Neural progenitor cell (in vitro differentiated cells): Measurements from ENCODE around the gene SIX4.

Experiments used
- CTCF ChIP-seq: fragments of 200-600 bp; sonication (generic); IDR thresholded peaks from 2 replicates; pipeline ENCODE4 v1.5.1; 2017; ENCODE audit warnings: antibody characterized with exemption, mild to moderate bottlenecking
- EZH2 ChIP-seq: fragments of 200-600 bp; sonication (generic); IDR thresholded peaks from 2 replicates; pipeline ENCODE4 v1.6.1; 2017; ENCODE audit warnings: antibody characterized with exemption, mild to moderate bottlenecking, moderate library complexity

GRCh38 chr14:60684203-60684602 is 39.9 kb downstream of the SIX4 start:
- TF ChIP-seq CTCF (no peak), EZH2 (no peak)
